Ramos (cell line): ENCODE data around the gene MEP1B.

ENCODE experiments used
- in situ Hi-C: fragments of 300-500 bp; cut with MboI; formaldehyde crosslinking; loops from one replicate; pipeline ENCODE4 v1.14.3; 2022; ENCODE audit warnings: low sequenced_read_pairs; ENCODE audit not compliant: unreplicated experiment

The MEP1B gene

DNA sequence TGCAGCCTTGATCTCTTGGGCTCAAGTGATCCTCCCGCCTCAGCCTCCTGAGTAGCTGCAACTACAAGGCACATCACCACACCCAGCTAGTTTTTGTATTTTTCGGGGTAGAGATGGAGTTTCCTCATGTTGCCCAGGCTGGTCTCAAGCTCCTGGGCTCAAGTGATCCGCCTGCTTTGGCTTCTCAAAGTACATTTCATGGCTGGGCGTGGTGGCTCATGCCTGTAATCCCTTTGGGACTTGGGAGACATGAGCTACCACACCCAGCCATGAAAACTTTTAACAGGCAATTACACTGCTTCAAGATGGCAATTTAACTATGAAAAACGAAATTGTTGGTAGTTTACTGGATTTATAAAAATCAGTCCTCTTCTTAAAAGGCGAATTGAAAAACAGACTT, 69.7 kb downstream of the MEP1B start:
- in situ Hi-C loops: no loop called here

DNA sequence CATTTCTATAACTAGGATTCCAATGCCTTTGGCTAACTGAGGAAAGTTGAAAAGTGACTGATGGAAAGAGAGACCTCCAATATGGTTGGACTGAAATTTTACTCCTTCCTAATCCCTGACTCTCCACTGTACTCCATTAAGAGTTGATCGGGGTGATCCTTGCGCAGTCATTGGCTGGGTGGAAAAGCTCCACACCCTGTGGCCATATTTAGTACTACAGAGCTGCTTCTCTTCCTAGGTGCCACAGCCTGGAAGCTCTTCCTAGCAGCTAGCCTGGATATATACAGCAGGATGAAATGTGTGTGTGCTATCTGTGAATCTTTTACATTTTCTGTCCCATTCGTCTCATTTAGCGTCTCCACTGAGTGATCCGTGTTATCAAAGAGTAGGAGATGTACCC, 71.2 kb downstream of the MEP1B start:
- in situ Hi-C loops: no loop called here

DNA sequence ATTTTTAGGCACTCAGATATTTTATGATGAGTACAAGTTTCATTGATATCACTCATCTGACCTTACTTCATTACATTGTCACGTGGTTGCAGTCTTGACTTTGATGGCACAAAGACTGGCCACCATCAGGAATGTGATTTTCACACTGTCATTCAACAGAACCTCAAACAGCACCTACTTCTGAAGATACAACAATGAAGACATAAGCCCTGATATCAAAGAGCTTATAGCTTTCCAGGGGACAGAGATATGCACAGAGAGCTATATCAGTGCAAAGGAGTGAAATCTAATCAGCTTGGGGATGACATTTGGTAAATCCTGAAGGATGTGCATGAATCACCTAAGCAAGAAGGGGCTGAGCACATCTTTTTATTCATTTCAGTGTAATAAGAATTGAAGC, 72.3 kb downstream of the MEP1B start:
- in situ Hi-C loops: no loop called here

- in situ Hi-C loops: no loop called here
Measured at GRCh38 chr18:32264401-32264800, 74.6 kb downstream of the MEP1B start.

- in situ Hi-C loops: loop anchor here (5.0 kb wide), 1 partner anchor 280 kb away; no protein-coding TSS in a partner anchor
Measured at GRCh38 chr18:32267463-32267862, 77.6 kb downstream of the MEP1B start.
